ENCODE measurements around the gene ZDHHC7. TPM values are rescaled to one million over a fixed set of nuclear protein-coding genes. Genes with fewer than 3 reads are reported as not detected.
A peak's percentile ranks its signal among the peaks of the same experiment; 100 is the strongest.

ZDHHC7 gene
- total and polyA plus RNA-seq, 9 of the 15 experiments (the other 6 are each of a cell fraction or from before 2014, with no cell fraction given), result 1.7 to 49.7 (median 37.4) TPM

GRCh38 chr16:84952335-84953189 is 58.8 kb downstream of the ZDHHC7 start (continued):
- TF ChIP-seq ZNF518B (CRISPR knock-in tag; IDR thresholded peaks at IDR 0.05) (no peak), GATA2 (CRISPR knock-in tag; IDR thresholded peaks at IDR 0.05) (peak; percentile 98), ZFP1 (CRISPR knock-in tag; IDR thresholded peaks at IDR 0.05) (no peak), DMBX1 (CRISPR knock-in tag; IDR thresholded peaks at IDR 0.05; ENCODE audit: borderline replicate concordance) (peak; percentile 94), CBX3 (IDR thresholded peaks at IDR 0.05; ENCODE audit: borderline replicate concordance in 1 of 2, low read length in 2 of 2) (peak in 1 of 2 experiments; percentile 41; a peak in 1 of 3 replicates), TBL1XR1 (IDR thresholded peaks at IDR 0.05; ENCODE audit: low read length in 2 of 2) (peak; percentile 81 to 94), MIER1 (IDR thresholded peaks at IDR 0.05; ENCODE audit: low read depth) (peak; percentile 44; the same call in 1 of the 2 replicates), TAL1 (IDR thresholded peaks at IDR 0.05) (peak; percentile 95), STAG1 (CRISPR knock-in tag; IDR thresholded peaks at IDR 0.05; ENCODE audit: borderline replicate concordance) (peak; percentile 37; the same call in 1 of the 2 replicates), XRCC5 (IDR thresholded peaks at IDR 0.05; ENCODE audit: low read depth, low read length) (peak; percentile 72; the same call in 1 of the 2 replicates), SAFB (IDR thresholded peaks at IDR 0.05; ENCODE audit: borderline replicate concordance, low read depth, low read length) (no peak), TAF15 (IDR thresholded peaks at IDR 0.05; ENCODE audit: low read depth, low read length) (no peak), MED1 (CRISPR knock-in tag; IDR thresholded peaks at IDR 0.05; ENCODE audit: borderline replicate concordance) (no peak)
- TF ChIP-seq, protein P1, sequence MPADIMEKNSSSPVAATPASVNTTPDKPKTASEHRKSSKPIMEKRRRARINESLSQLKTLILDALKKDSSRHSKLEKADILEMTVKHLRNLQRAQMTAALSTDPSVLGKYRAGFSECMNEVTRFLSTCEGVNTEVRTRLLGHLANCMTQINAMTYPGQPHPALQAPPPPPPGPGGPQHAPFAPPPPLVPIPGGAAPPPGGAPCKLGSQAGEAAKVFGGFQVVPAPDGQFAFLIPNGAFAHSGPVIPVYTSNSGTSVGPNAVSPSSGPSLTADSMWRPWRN (IDR thresholded peaks at IDR 0.05; ENCODE audit: low read depth), result peak; percentile 84
- TF ChIP-seq, protein P2, sequence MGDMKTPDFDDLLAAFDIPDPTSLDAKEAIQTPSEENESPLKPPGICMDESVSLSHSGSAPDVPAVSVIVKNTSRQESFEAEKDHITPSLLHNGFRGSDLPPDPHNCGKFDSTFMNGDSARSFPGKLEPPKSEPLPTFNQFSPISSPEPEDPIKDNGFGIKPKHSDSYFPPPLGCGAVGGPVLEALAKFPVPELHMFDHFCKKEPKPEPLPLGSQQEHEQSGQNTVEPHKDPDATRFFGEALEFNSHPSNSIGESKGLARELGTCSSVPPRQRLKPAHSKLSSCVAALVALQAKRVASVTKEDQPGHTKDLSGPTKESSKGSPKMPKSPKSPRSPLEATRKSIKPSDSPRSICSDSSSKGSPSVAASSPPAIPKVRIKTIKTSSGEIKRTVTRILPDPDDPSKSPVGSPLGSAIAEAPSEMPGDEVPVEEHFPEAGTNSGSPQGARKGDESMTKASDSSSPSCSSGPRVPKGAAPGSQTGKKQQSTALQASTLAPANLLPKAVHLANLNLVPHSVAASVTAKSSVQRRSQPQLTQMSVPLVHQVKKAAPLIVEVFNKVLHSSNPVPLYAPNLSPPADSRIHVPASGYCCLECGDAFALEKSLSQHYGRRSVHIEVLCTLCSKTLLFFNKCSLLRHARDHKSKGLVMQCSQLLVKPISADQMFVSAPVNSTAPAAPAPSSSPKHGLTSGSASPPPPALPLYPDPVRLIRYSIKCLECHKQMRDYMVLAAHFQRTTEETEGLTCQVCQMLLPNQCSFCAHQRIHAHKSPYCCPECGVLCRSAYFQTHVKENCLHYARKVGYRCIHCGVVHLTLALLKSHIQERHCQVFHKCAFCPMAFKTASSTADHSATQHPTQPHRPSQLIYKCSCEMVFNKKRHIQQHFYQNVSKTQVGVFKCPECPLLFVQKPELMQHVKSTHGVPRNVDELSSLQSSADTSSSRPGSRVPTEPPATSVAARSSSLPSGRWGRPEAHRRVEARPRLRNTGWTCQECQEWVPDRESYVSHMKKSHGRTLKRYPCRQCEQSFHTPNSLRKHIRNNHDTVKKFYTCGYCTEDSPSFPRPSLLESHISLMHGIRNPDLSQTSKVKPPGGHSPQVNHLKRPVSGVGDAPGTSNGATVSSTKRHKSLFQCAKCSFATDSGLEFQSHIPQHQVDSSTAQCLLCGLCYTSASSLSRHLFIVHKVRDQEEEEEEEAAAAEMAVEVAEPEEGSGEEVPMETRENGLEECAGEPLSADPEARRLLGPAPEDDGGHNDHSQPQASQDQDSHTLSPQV (IDR thresholded peaks at IDR 0.05), result no peak

Measured in K562 (cell line).